HCT116 (cell line): ENCODE results near the gene FBXO48. TPM values are rescaled to one million over a fixed set of nuclear protein-coding genes. Genes with fewer than 3 reads are reported as not detected.

ENCODE experiments used
- ATAC-seq: fragments of 200-7000 bp; cut with Tn5 transposase; 2 replicates; pipeline ENCODE4 v1.9.1; 2020; ENCODE audit warnings: mild to moderate bottlenecking, moderate library complexity
- BruUV-seq: library from RNA; stranded (reverse); fragments of 400-500 nt; replicated peaks from 2 replicates; lab custom pipeline; 2021; lab: Mats Ljungman, UMichigan
- CTCF ChIA-PET: fragments of 300-600 bp; sonication (Branson Sonifier 250); formaldehyde crosslinking; loops from one replicate; lab custom pipeline; 2021; ENCODE audit warnings: antibody characterized with exemption; lab: Charles Lee
- POLR2A ChIA-PET: fragments of 300-600, 350-600 bp; sonication (Branson Sonifier 250); formaldehyde crosslinking; loops from one replicate; lab custom pipeline; 2021; ENCODE audit warnings: antibody characterized with exemption; lab: Charles Lee
- RAD21 ChIA-PET, 2 experiments: fragments of 300-600 bp; sonication (Branson Sonifier 250); formaldehyde crosslinking; loops; one replicate each; lab custom pipeline; 2023; ENCODE audit warnings: low total read pairs in 2 of 2; ENCODE audit not compliant: uncharacterized antibody in 2 of 2, unreplicated experiment in 2 of 2, low non-redundant PET in 1 of 2; lab: Charles Lee
- DNase-seq: peaks from one replicate; pipeline ENCODE4 v3.0.0-alpha.2; 2010; ENCODE audit warnings: low read depth, low spot score
- H2AFZ ChIP-seq: fragments of 200-600 bp; shearing (Covaris generic), sonication (generic); 2 replicates; pipeline ENCODE4 v1.6.1; 2017; ENCODE audit warnings: low read depth, mixed run types, mixed read lengths, antibody characterized with exemption, low read length; ENCODE audit not compliant: poor library complexity, severe bottlenecking
- H3K27ac ChIP-seq: 2 replicates; pipeline ENCODE4 v1.5.1; 2012; ENCODE audit warnings: low read depth, low read length
- H3K27me3 ChIP-seq: fragments of 200-600 bp; sonication (generic); 2 replicates; pipeline ENCODE4 v1.6.1; 2016; ENCODE audit warnings: mixed run types, low read length, mixed read lengths; ENCODE audit not compliant: insufficient read depth
- H3K36me3 ChIP-seq, 2 experiments: fragments of 200-500 bp in 1 of 2; fragments of 200-600 bp in 1 of 2; sonication (Bioruptor generic) in 1 of 2; sonication (generic) in 1 of 2; 2 replicates each; pipeline versions ENCODE4 v1.5.1 to v1.6.1; 2014 to 2016; ENCODE audit warnings: low read length in 2 of 2, inconsistent platforms in 1 of 2, mixed read lengths in 1 of 2, mixed run types in 1 of 2; ENCODE audit not compliant: insufficient read depth in 2 of 2, control insufficient read depth in 1 of 2
- H3K4me1 ChIP-seq, 2 experiments: fragments of 200-600 bp in 1 of 2; sonication (generic) in 1 of 2; 2 replicates each; pipeline versions ENCODE4 v1.5.1 to v1.6.1; 2012 to 2017; ENCODE audit warnings: low read length in 2 of 2, inconsistent platforms in 1 of 2, mild to moderate bottlenecking in 1 of 2, mixed read lengths in 1 of 2, mixed run types in 1 of 2, moderate library complexity in 1 of 2; ENCODE audit not compliant: insufficient read depth in 2 of 2, control insufficient read depth in 1 of 2
- H3K4me2 ChIP-seq: fragments of 200-600 bp; sonication (generic); 2 replicates; pipeline ENCODE4 v1.6.1; 2017; ENCODE audit warnings: mixed run types, low read length, mixed read lengths
- H3K4me3 ChIP-seq, 2 experiments: fragments of 200-600 bp in 1 of 2; sonication (generic) in 1 of 2; replicated peaks in 1 of 2; 2 replicates each; pipeline ENCODE4 v1.5.1; 2011 to 2016; ENCODE audit warnings: low read length in 2 of 2, control low read depth in 1 of 2, low read depth in 1 of 2, mild to moderate bottlenecking in 1 of 2, mixed read lengths in 1 of 2, mixed run types in 1 of 2
- H3K79me2 ChIP-seq: fragments of 200-600 bp; sonication (generic); 2 replicates; pipeline ENCODE4 v1.6.1; 2017; ENCODE audit warnings: mild to moderate bottlenecking, mixed run types, low read length, moderate library complexity, mixed read lengths; ENCODE audit not compliant: insufficient read depth
- H3K9ac ChIP-seq: fragments of 200-600 bp; sonication (generic); 2 replicates; pipeline ENCODE4 v1.6.1; 2016; ENCODE audit warnings: low read length, mixed read lengths
- H3K9me2 ChIP-seq: fragments of 200-600 bp; sonication (generic), shearing (Covaris generic); 2 replicates; pipeline ENCODE4 v1.6.1; 2017; ENCODE audit warnings: mixed run types, mild to moderate bottlenecking, moderate library complexity; ENCODE audit not compliant: insufficient read depth
- H3K9me3 ChIP-seq, 2 experiments: fragments of 200-500 bp in 1 of 2; fragments of 200-600 bp in 1 of 2; sonication (Bioruptor generic) in 1 of 2; sonication (generic) in 1 of 2; 2 replicates each; pipeline ENCODE4 v1.6.1; 2014 to 2017; ENCODE audit warnings: low read length in 2 of 2, mixed read lengths in 2 of 2, inconsistent platforms in 1 of 2, low read depth in 1 of 2, mild to moderate bottlenecking in 1 of 2, mixed run types in 1 of 2, moderate library complexity in 1 of 2; ENCODE audit not compliant: control insufficient read depth in 1 of 2, insufficient read depth in 1 of 2
- H4K20me1 ChIP-seq: fragments of 200-600 bp; sonication (generic), shearing (Covaris generic); 2 replicates; pipeline ENCODE4 v1.6.1; 2017; ENCODE audit warnings: mixed run types, mild to moderate bottlenecking, moderate library complexity; ENCODE audit not compliant: insufficient read depth
- CTCF ChIP-seq, 3 experiments: fragments of 200-600 bp in 1 of 3; sonication (generic) in 1 of 3; IDR thresholded peaks in 2 of 3; conservative IDR thresholded peaks in 1 of 3; 2 replicates each; pipeline ENCODE4 v1.5.1; 2012 to 2017; ENCODE audit warnings: low read depth in 2 of 3, low read length in 2 of 3, antibody characterized with exemption in 1 of 3, borderline replicate concordance in 1 of 3, control low read depth in 1 of 3, mild to moderate bottlenecking in 1 of 3, mixed read lengths in 1 of 3, mixed run types in 1 of 3, moderate library complexity in 1 of 3; ENCODE audit not compliant: insufficient read depth in 1 of 3
- EZH2 ChIP-seq: fragments of 200-600 bp; sonication (generic); IDR thresholded peaks from 2 replicates; pipeline ENCODE4 v1.6.1; 2017; ENCODE audit warnings: antibody characterized with exemption, mixed run types
- JUND ChIP-seq: IDR thresholded peaks from 2 replicates; pipeline ENCODE4 v1.6.1; 2012
- MAX ChIP-seq: IDR thresholded peaks from 2 replicates; pipeline ENCODE4 v1.6.1; 2012
- POLR2AphosphoS5 ChIP-seq: IDR thresholded peaks from 2 replicates; pipeline ENCODE4 v1.6.1; 2011; ENCODE audit warnings: mild to moderate bottlenecking, low read depth, low read length, moderate library complexity
- RAD21 ChIP-seq: IDR thresholded peaks from 2 replicates; pipeline ENCODE4 v1.6.1; 2012; ENCODE audit warnings: low read depth, mild to moderate bottlenecking
- SRF ChIP-seq: IDR thresholded peaks from 2 replicates; pipeline ENCODE4 v1.6.1; 2012; ENCODE audit warnings: low read depth
- YY1 ChIP-seq: IDR thresholded peaks from 2 replicates; pipeline ENCODE4 v1.6.1; 2011; ENCODE audit warnings: low read length, low read depth, moderate library complexity, mild to moderate bottlenecking; ENCODE audit not compliant: insufficient replicate concordance; ENCODE audit errors: extremely low read depth
- ZBTB33 ChIP-seq: IDR thresholded peaks from 2 replicates; pipeline ENCODE4 v1.6.1; 2011; ENCODE audit warnings: mild to moderate bottlenecking, low read length, moderate library complexity; ENCODE audit not compliant: insufficient replicate concordance; ENCODE audit errors: extremely low read depth
- ZFX ChIP-seq: fragments of 450-650 bp; IDR thresholded peaks from 2 replicates; pipeline ENCODE4 v1.6.1; 2017
- intact Hi-C: fragments of 100-400 bp; cut with micrococcal nuclease; formaldehyde crosslinking; loops from 2 replicates; pipeline ENCODE4 v1.10.0; 2022
- total RNA-seq: library from RNA; stranded (reverse); gene quantifications from one replicate; pipeline ENCODE4 v1.2.1, GENCODE V29; 2021; ENCODE audit not compliant: unreplicated experiment

The FBXO48 gene
- total RNA-seq, 1 experiment from 2014 or later = 0.91 TPM

GRCh38 chr2:68478688-68479087 is 11.6 kb upstream of the FBXO48 start:
- Histone ChIP-seq H3K4me3 (no peak overlapping the region), H3K27ac (no peak overlapping the region), H4K20me1 (no peaks in the 10 kb centered on the region; the same call in 1 of the 2 replicates), H3K9me2 (no peaks in the 10 kb centered on the region), H2AFZ (no peak overlapping the region), H3K9ac (no peak overlapping the region), H3K9me3 (no peaks in the 10 kb centered on the region), H3K4me2 (no peak overlapping the region), H3K36me3 (no peaks in the 10 kb centered on the region), H3K79me2 (no peaks in the 10 kb centered on the region), H3K27me3 (no peaks in the 10 kb centered on the region), H3K4me1 (peaks cover 0 to 5% of the 10 kb centered on the region in 2 experiments; a peak in 1 of 4 replicates)
- ATAC-seq (no peak), DNase-seq (no peak)
- ChIA-PET RAD21 (no interaction called here), POLR2A (no interaction called here), CTCF (no interaction called here)
- no TSS peak for BruUV-seq
- intact Hi-C loops = loop anchor here (10.0 kb wide), 1 partner anchor 826 kb away; no protein-coding TSS in a partner anchor
- no peak for TF ChIP-seq MAX
- TF ChIP-seq ZFX = no peak
- no peak for TF ChIP-seq RAD21
- no peak for TF ChIP-seq POLR2AphosphoS5
- TF ChIP-seq CTCF (IDR thresholded peaks at IDR 0.05 in 2 of 3, conservative IDR thresholded peaks at IDR 0.05 in 1 of 3; ENCODE audit: borderline replicate concordance in 1 of 3, insufficient read depth in 1 of 3, low read depth in 2 of 3, low read length in 2 of 3) = no peak
- no peak for TF ChIP-seq SRF
- no peak for TF ChIP-seq EZH2
- TF ChIP-seq YY1 = no peak
- TF ChIP-seq JUND = no peak
- TF ChIP-seq ZBTB33 = no peak
